ENCODE results near the gene GPC1.

GPC1 gene

DNA sequence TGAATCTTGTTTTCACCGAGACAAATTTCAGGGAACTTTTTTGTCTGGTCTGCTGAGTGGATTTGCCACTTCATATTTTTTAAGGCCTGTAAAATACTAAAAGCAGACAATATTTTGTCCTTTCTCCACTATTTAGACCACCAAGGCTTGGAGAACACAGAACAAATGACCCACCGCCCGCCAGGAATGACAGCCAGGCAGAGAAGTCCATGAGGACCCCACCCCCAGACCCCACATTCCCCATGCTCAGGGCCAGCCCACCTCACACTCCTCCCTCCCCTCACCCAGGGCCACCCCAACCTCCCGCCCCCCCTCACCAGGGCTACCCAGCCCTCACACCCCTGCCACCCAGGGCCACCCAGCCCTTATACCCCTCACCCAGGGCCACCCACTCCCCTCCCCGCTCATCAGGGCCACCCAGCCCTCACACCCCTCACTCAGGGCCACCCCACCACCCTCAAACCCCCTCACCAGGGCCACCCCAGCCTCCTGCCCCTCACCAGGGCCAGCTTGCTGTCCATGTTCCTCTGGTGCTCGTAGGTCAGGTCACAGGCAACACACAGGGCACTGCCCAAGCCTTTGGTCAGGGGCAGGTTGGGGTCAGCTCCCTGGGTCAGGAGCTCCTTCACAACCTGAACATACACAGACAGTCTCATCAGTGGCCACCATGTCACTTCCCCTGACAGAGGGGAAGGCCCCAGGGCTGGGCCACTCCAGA, 71.8 kb downstream of the GPC1 start:
- Histone ChIP-seq H3K27ac (ENCODE audit: insufficient read depth, low read length, poor library complexity, severe bottlenecking) (no peak overlapping the region), H3K36me3 (ENCODE audit: control insufficient read depth, insufficient read depth, low read length) (peaks cover 10% of the 10 kb centered on the region), H3K27me3 (replicated peaks; ENCODE audit: control insufficient read depth, insufficient read depth, low read length, poor library complexity, severe bottlenecking) (no peaks in the 10 kb centered on the region), H3K4me1 (ENCODE audit: control insufficient read depth, insufficient read depth, low read length, poor library complexity, severe bottlenecking) (no peaks in the 10 kb centered on the region), H3K4me3 (ENCODE audit: insufficient read depth, low read depth, low read length, poor library complexity, severe bottlenecking) (no peak overlapping the region), H3K9me3 (ENCODE audit: control insufficient read depth, low read length) (no peaks in the 10 kb centered on the region)
- no peak for DNase-seq

DNA sequence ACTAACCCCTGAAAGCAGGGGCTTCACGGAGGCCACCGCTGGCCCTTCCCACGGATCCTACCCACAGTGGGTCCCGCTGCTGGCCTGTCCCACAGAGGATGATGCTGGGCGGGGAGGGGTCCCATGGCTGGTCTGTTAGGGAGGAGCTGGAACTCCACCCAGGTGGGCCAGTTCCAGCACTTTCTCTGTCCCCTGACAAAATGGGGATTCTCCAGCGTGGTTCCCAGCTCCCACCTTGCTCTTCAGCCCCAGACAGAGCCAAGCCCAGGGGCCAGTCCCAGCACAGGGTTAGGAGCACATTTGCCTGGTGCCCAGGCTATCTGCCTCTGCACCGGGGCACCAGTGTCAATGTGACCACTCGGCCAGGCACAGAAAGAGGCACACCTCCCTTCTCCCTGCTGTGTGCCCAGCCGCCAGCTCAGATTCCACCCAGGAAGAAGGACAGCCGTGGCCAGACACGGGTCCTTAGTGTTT, 72.4 kb downstream of the GPC1 start:
- H3K4me1 ChIP-seq (ENCODE audit: control insufficient read depth, insufficient read depth, low read length, poor library complexity, severe bottlenecking) = no peaks in the 10 kb centered on the region
- no peaks in the 10 kb centered on the region for H3K27me3 ChIP-seq (replicated peaks; ENCODE audit: control insufficient read depth, insufficient read depth, low read length, poor library complexity, severe bottlenecking)
- no peaks in the 10 kb centered on the region for H3K9me3 ChIP-seq (ENCODE audit: control insufficient read depth, low read length)
- no peak overlapping the region for H3K4me3 ChIP-seq (ENCODE audit: insufficient read depth, low read depth, low read length, poor library complexity, severe bottlenecking)
- no peak for DNase-seq
- H3K36me3 ChIP-seq (ENCODE audit: control insufficient read depth, insufficient read depth, low read length) = peaks cover 14% of the 10 kb centered on the region
- H3K27ac ChIP-seq (ENCODE audit: insufficient read depth, low read length, poor library complexity, severe bottlenecking) = no peak overlapping the region

DNA sequence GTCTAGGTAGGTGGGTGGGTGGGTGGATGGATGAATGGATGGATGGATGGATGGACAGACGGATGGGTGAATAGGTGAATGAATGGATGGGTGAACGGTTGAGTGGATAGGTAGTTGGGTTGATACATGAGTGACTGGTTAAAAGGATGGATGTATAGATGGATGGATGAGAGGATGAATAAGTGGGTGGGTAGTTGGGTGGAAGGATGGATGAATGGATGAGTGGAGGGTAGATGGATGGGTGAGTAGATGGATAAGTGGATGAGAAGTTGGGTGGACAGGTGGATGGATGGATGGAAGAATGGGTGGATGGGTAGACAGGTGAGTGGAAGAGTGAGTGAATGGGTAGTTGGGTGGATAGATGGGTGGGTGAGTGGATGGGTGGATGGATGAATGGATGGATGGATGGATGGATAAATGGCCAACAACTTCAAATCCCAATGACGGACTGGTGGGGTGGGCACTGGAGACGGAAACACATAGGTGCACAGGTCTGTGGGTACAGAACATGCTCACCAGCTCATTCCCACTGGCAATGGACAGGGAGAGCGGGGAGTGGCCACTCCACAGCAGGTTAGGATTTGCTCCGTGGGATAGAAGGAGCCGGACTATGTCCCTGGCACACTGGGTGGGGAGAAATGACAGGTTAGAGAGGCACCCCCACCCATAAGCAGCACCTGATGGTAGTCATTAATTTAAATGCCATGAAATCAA, 73.5 kb downstream of the GPC1 start:
- no peaks in the 10 kb centered on the region for H3K9me3 ChIP-seq (ENCODE audit: control insufficient read depth, low read length)
- H3K27ac ChIP-seq (ENCODE audit: insufficient read depth, low read length, poor library complexity, severe bottlenecking) = no peak overlapping the region
- H3K4me1 ChIP-seq (ENCODE audit: control insufficient read depth, insufficient read depth, low read length, poor library complexity, severe bottlenecking) = peaks cover under 1% of the 10 kb centered on the region
- no peaks in the 10 kb centered on the region for H3K27me3 ChIP-seq (replicated peaks; ENCODE audit: control insufficient read depth, insufficient read depth, low read length, poor library complexity, severe bottlenecking)
- no peak overlapping the region for H3K4me3 ChIP-seq (ENCODE audit: insufficient read depth, low read depth, low read length, poor library complexity, severe bottlenecking)
- H3K36me3 ChIP-seq (ENCODE audit: control insufficient read depth, insufficient read depth, low read length) = peaks cover 14% of the 10 kb centered on the region
- no peak for DNase-seq

DNA sequence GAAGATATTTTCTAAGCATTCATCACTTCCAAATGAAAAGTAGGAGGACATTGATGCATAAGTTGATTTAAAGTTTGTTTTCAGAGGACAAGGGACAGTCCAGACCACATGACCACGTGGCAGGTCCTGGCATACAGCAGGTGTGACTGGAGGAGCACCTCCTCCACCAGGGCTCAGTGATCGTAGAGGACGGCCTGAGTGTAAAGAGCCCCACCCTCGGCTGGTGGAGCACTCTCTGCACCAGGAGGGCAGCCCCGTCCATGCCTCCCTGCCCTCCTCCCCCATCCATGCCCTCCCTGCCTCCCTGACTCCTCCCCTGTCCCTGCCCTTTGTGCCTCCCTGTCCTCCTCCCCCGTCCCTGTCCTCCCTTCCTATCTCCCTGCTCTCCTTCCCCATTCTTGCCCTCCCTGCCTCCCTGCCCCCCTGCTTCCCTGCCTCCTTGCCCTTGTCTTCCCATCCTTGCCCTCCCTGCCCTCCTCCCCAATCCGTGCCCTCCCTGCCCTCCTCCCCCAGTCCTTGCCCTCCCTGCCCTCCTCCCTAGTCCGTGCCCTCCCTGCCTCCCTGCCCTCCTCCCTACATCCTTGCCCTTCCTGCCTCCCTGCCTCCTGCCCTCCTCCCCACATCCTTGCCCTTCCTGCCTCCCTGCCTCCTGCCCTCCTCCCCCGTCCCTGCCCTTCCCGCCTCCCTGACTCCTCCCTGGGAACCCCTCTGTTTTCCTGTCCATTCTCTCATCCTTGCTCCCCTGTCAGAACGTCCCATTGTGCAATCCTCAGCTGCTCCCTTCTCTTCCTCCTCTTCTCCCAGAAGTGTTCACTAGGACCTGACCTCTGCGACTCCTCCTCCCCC, 74.4 kb downstream of the GPC1 start:
- no peak for DNase-seq

DNA sequence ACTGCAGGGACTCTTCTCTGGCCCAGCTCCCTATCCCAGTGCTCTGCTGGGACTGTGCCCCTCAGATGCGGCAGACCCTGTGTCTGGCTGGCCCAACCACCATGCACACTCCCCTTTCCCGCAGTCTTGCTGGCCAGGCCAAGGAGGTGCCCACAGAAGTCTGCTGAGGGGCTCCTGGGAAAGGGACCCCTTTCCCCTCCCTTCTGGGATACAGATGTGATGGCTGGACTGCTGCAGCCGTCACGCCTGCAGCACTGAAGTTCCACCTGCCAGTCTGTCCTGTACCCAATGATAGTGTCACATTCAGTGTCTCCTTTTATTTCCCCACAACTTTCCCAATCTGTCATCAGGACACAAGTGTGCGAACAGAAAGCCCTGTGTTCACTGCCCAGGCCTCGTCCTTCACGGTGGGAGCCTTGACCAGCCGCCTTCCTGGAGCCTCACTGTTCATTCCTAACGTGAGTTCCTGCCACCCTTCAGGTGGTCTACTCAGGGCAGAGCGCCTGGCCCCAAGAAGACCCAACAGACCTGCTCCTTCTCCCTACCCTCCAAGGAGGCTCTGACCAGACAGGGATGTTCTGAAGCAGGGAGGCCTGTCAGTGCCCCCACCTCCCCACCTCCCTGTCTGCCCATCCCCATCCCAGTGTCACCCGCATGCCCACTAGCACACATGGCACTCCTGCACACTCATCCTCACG, 75.2 kb downstream of the GPC1 start:
- H3K27me3 ChIP-seq (replicated peaks; ENCODE audit: control insufficient read depth, insufficient read depth, low read length, poor library complexity, severe bottlenecking) = no peaks in the 10 kb centered on the region
- H3K4me1 ChIP-seq (ENCODE audit: control insufficient read depth, insufficient read depth, low read length, poor library complexity, severe bottlenecking) = peaks cover 8% of the 10 kb centered on the region
- no peaks in the 10 kb centered on the region for H3K9me3 ChIP-seq (ENCODE audit: control insufficient read depth, low read length)
- no peak for DNase-seq
- H3K4me3 ChIP-seq (ENCODE audit: insufficient read depth, low read depth, low read length, poor library complexity, severe bottlenecking) = no peak overlapping the region
- H3K36me3 ChIP-seq (ENCODE audit: control insufficient read depth, insufficient read depth, low read length) = peaks cover 14% of the 10 kb centered on the region
- H3K27ac ChIP-seq (ENCODE audit: insufficient read depth, low read length, poor library complexity, severe bottlenecking) = no peak overlapping the region

More for the DNA sequence above, 74.4 kb downstream of the GPC1 start:
- Histone ChIP-seq H3K9me3 (ENCODE audit: control insufficient read depth, low read length) (no peaks in the 10 kb centered on the region), H3K4me3 (ENCODE audit: insufficient read depth, low read depth, low read length, poor library complexity, severe bottlenecking) (no peak overlapping the region), H3K36me3 (ENCODE audit: control insufficient read depth, insufficient read depth, low read length) (peaks cover 14% of the 10 kb centered on the region), H3K27me3 (replicated peaks; ENCODE audit: control insufficient read depth, insufficient read depth, low read length, poor library complexity, severe bottlenecking) (no peaks in the 10 kb centered on the region), H3K4me1 (ENCODE audit: control insufficient read depth, insufficient read depth, low read length, poor library complexity, severe bottlenecking) (peaks cover 8% of the 10 kb centered on the region), H3K27ac (ENCODE audit: insufficient read depth, low read length, poor library complexity, severe bottlenecking) (no peak overlapping the region)

DNA sequence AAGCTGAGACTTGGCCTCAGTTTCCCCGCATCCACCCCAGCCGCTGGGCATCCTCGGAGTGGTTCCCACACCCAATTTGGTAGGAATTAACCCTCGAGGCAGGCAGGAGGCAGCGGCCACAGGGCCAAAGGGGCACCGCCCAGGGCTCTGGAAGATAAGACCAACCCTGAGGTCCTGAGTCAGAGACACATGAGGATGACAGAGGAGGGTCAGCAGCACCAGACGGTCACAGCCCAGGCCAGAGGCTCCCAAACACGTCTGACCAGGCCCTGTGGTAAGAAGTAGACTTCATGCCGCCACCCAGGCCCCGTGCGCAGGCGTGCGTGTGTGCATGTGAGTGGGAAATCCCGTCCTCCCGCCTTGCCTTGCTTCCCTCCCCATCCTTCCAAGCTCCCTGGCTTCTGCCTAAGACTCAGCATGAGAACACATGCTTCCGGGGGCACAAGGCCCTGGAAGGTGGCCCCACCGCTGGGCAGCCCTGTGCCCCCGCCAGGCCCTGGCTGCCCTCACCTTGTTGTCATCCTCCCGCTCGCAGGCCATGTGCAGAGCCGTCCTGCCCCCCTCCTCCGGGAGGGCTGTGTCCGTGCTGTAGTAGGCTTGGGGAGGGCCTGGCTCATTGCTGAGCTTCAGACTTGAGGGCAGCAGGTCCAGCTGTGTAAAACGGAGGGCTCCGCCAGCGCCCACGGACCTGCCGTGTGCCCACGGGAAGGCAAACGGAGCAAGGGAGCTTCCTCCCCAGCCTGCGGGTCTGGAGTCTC, 76.1 kb downstream of the GPC1 start:
- no peak overlapping the region for H3K27ac ChIP-seq (ENCODE audit: insufficient read depth, low read length, poor library complexity, severe bottlenecking)
- no peaks in the 10 kb centered on the region for H3K9me3 ChIP-seq (ENCODE audit: control insufficient read depth, low read length)
- no peak overlapping the region for H3K4me3 ChIP-seq (ENCODE audit: insufficient read depth, low read depth, low read length, poor library complexity, severe bottlenecking)
- peaks cover 14% of the 10 kb centered on the region for H3K36me3 ChIP-seq (ENCODE audit: control insufficient read depth, insufficient read depth, low read length)
- peaks cover 8% of the 10 kb centered on the region for H3K4me1 ChIP-seq (ENCODE audit: control insufficient read depth, insufficient read depth, low read length, poor library complexity, severe bottlenecking)
- no peaks in the 10 kb centered on the region for H3K27me3 ChIP-seq (replicated peaks; ENCODE audit: control insufficient read depth, insufficient read depth, low read length, poor library complexity, severe bottlenecking)
- no peak for DNase-seq

DNA sequence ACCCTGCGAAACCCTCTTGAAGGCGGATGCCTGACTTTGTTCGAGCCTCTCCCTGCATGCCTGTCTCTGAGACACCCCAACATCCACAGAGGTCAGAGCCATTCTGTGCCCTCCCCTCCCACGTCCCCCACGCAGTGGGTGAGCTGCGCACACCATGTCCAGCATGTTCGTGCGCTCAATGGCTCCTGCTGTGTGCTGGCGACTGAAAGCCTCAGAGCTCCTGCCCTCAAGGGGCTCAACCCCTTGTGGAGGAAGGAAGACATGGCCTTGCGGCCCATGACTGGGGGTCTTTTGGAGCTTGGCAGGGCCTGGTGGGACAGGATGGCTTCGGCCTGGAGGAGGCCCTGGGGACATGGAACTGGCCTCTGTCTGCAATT, 76.6 kb downstream of the GPC1 start:
- no peak for DNase-seq
- no peaks in the 10 kb centered on the region for H3K9me3 ChIP-seq (ENCODE audit: control insufficient read depth, low read length)
- H3K27ac ChIP-seq (ENCODE audit: insufficient read depth, low read length, poor library complexity, severe bottlenecking) = no peak overlapping the region
- H3K4me3 ChIP-seq (ENCODE audit: insufficient read depth, low read depth, low read length, poor library complexity, severe bottlenecking) = no peak overlapping the region
- peaks cover 14% of the 10 kb centered on the region for H3K36me3 ChIP-seq (ENCODE audit: control insufficient read depth, insufficient read depth, low read length)
- H3K4me1 ChIP-seq (ENCODE audit: control insufficient read depth, insufficient read depth, low read length, poor library complexity, severe bottlenecking) = peaks cover 8% of the 10 kb centered on the region
- H3K27me3 ChIP-seq (replicated peaks; ENCODE audit: control insufficient read depth, insufficient read depth, low read length, poor library complexity, severe bottlenecking) = no peaks in the 10 kb centered on the region

DNA sequence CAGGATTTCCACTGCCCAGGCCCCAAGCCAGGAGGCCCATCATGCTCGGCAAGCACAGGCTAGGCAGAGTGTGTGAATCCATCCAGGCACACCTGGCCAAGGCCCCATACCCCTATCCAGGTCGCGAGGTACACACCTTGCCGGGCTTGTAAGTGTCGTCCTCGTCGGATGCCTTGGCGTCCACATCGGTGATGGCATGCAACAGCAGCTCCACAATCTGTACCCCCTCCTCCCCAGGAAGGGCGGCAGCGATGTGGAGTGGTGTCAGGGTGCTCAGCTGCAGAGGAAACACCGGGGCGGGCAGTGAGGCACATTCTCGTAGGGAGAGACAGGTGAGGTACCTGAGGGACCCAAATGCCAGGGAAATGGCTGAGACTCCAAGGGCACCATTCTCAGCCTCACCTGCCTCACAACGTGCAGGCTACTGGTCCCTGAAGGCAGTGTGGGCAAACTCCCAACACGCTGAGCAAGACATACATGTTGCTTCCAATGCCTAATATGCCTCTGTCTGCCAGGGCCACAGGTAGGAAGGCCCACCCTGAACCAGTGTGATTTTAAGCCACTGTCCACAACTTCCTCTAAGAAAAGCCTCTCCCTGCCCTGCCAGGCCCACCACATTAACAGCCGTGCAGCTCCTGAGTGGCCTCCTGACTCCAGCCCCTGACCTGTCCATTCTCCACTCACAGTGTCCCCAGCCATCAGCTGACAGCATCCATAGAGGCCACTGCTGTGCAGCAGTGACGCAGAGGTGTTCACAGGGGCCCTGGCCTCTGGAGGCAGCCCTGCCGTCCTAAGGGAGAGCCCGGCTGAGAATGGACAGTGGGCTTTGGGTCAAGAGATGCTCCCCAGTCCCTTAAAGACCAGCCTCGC, 77.4 kb downstream of the GPC1 start:
- Histone ChIP-seq H3K9me3 (ENCODE audit: control insufficient read depth, low read length) (no peaks in the 10 kb centered on the region), H3K27ac (ENCODE audit: insufficient read depth, low read length, poor library complexity, severe bottlenecking) (no peak overlapping the region), H3K27me3 (replicated peaks; ENCODE audit: control insufficient read depth, insufficient read depth, low read length, poor library complexity, severe bottlenecking) (no peaks in the 10 kb centered on the region), H3K36me3 (ENCODE audit: control insufficient read depth, insufficient read depth, low read length) (peaks cover 14% of the 10 kb centered on the region), H3K4me1 (ENCODE audit: control insufficient read depth, insufficient read depth, low read length, poor library complexity, severe bottlenecking) (peaks cover 8% of the 10 kb centered on the region), H3K4me3 (ENCODE audit: insufficient read depth, low read depth, low read length, poor library complexity, severe bottlenecking) (no peak overlapping the region)
- DNase-seq = no peak

Measured in effector memory CD4-positive, alpha-beta T cell (primary cell).